ENCODE measurements around the gene COMT.

DNA sequence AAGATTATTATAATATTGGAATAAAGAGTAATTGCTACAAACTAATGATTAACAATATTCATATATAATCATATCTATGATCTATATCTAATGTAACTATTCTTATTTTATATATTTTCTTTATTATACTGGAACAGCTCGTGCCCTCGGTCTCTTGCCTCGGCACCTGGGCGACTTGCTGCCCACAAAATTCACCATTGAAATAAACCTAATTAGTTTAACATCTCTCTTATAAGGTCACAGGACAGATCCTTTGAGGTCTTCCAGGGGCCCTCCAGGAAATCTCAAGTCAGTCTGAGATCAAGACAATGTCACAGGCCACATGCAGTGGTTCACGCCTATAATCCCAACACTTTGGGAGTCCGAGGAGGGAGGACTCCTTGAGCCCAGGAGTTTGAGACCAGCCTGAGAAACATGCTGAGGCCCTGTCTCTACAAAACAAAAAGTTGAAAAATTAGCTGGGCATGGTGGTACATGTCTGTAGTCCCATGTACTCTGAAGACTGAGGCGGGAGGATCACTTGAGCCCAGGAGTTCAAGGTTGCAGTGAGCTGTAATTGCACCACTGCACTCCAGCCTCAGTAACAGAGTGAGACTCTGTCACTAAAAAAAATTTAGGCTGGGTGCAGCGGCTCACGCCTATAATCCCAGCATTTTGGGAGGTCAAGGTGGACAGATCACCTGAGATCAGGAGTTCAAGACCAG lies 6.6 kb downstream of the COMT start:
- TF ChIP-seq GATA2 (IDR thresholded peaks at IDR 0.05; ENCODE audit: low read depth, low read length) (no peak), GATA3 (IDR thresholded peaks at IDR 0.05; ENCODE audit: low read depth, low read length) (no peak)
